HUDEP-2 (cell line): ENCODE results near the gene RTL1.

Experiments
- DNase-seq, 76 experiments: peaks; one replicate each; lab custom pipeline; 2025; ENCODE audit not compliant: unreplicated experiment in 76 of 76; lab: John Stamatoyannopoulos, UW

Gene RTL1

DNA sequence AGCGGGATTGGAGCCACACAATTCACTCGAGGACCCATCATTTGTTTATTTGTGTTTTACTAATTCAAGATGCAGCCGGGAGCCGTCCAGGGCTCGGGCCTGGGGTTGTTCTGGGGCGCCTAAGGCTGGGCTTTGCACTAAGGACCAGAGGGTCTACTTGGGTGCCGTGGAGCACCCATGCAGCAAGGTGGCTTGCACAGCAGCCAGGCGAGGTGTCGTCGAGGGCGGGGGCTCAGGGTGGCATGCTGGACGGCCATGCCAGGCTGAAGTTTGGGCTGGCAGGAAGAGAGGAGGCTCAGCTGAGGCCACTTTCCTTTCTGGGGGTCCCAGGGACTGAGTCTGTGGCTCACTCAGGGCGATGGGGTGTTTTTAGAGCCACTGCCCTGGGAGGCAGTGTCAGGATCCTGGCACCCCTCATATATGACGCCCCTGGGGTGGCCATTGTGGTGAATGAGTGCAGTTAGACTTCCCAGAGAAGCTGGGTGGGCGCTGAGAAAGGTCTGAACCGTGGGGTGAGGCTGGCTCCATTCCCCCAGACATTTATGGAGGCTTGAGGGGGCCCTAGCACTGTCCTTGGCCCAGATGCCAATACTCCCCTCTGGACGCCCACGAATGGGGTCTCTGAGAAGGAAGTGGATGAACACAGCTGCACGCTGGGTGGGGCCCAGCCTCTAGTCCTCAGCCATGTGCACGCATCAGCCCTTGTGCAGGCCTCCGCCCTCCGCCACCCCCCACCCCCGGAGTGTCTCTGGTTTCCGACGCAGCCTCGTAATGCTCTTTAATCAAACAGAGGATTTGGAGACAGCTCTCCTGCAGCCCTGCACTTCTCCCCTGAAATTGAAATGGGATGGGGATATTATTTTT is 66.3 kb downstream of the RTL1 start:
- no peak for DNase-seq

DNA sequence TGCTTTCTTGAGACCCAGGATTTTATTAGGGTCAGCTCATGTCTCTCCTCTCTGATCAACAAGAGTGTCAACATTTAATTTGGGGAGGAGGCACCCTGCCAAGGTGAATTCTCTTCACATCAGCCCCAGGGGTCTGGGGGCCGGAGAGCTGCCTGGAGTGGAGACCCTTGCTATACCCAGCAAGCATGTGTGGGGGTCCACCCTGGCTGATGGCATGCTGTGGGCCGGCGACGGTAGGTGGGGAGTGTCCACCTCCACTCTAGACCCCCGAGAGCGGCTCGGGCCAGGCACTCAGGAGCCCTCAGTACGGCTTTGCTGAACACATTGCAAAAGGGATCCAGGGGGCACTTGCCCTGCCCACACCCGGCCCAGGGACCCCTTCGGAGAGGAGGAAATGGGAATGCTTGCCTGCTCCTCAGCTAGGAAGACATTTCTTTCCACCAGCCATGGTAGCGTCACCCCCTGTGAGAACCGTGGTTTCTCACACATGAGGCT is 67.2 kb downstream of the RTL1 start:
- no peak for DNase-seq

DNA sequence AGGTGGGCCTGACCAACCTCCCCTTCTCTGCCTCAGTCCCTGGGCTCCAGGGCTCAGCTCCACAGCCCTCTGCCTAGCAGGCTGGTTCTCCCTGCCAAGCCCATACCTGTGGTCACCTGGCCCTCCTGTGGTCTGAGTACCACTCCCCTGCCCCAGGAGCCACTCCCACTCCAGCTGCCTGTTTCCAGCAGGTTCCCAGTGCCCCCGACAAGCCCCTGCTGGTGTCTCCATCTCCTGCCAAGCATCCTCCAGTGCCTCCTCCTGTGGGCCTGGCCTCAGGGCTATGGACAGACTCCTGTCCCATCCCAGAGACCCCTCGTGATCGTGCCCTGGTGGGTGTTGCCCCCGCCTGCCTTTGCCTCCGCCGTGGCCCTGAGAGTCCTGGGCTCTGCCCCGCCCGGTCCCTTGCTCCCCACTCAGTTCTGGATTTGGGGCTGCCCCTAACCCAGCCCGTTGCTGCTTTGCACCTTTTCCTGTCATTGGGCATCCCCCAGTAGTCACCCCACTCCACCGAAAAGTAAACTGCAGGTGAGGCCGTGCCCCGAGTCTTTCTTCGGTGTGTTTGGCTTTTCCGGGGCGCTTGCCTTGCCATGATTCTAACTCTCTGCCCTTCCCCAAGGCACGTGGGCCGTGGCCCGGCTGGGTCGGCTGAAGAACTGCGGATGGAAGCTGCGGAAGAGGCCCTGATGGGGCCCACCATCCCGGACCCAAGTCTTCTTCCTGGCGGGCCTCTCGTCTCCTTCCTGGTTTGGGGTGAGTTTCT is 67.8 kb downstream of the RTL1 start:
- DNase-seq: no peak

DNA sequence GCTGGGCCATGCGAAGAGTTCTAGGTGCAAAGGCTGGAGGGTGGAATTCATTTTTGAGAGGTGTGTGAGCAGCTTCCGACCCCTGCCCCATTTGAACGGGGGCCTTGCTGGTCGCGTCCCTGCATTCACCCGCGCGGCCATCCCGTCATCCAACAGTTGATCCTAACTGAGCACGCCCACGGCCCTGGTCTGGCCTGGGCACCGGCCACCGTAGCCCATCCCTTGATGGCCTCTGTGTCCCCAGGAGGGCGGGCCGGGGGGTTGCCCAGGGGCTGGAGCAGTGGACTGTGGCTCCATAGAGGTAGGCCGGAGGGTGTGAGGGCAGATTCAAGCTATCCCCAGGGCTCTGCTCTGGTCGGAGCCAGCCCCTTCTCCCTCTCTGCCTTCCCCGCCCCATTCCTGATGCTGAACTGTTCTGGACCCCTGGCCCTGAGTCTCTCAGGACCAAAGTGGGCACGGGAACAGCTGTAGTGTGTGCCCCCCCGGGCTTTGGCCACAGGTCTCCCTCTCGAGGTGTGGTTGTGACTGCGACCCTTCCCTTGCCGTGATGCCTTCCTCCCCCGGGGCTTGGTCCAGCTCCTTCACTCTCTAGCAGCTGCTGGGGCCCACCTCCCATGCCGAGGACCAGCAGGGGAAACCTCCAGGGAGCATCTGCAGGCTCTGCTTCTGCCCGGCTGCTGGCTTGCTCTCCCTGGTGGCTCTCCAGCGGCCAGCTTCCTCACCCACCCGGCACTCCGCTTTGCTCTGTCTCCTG is 68.6 kb downstream of the RTL1 start:
- DNase-seq: no peak

DNA sequence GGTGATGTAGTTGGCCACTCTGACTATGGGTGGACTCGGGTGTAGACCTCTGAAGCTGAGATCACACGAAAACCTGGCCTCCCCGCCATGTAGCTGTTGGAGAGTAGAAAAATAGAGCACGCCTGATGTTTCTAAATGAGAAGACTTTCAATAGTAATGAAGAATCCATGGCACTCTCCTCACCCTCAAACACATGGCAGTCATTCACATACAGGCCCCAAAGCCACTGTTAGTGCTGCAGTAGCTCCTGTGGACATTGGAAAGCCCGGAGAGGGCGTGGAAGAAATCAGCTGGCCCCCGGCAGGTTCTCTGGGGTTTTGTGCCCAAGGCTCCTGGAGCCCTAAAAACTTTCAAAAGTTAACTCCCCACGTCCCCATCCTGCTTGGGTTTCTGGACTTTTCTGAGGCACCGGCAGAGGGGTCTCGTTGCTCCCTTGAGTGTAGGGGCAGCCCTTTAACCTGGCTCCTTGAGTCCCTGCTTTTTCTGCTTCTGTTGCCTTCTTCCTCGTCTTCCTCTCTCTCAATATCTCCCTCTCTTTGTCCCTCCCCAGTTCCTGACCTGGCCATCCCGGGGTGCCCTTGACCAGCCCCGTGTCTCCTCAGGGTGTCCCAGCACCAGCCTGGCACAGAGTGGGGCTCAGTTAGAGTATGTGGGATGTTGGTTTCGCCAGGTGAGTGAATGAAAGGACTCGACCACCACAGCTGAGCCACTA is 69.3 kb downstream of the RTL1 start:
- no peak for DNase-seq

DNA sequence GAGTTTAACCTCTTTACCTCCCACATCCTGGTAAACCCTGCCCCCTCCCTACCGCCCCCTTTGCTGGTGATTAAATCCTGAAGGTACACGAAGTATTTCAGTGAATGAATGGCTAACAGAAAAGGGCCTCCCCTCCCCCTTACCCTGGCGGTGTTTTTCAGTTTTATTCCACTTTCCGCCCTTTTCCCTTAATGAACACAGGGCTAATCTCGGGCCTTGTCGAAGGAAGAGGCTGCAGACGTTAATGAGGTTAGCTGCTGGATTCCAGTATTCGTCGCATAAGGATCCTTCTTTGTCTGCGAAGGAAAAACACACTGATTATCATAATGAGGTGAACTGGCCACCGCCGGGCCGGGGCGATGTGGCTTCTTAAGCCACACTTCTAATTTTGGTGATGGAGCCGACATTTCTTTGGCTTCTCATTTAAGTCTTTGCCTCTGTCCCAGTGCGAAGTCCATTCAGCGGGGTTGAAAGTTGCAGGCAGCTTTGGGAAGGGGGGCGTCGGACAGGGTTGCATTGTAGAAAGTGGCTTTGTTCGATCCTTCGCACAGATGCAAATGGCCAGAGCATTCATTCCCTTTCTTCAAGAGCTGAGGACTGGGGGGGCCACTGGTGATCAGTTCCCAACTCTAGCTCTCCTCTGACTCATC is 71.1 kb downstream of the RTL1 start:
- DNase-seq: no peak

DNA sequence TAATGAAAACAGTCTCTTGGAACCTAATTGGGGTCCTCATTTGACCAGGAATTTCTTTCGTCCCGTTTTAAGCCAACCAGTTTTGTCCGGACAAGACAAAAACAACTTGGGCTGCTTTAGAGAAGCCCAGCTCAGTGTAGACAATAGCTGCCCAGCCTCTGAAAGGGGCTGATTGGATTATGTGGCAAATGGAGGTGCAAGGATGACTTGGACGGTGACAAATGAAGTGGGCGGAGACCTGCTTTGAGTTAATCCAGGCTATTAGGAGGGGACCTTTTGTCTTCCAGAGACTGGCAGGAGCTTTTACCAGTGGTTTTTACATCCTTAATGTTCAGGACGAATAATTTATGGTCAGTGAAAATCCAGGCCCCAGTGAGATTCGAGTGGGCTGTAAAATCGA is 72.8 kb downstream of the RTL1 start:
- no peak for DNase-seq
